ENCODE measurements around the gene EFHD2. TPM values are rescaled to one million over a fixed set of nuclear protein-coding genes. Genes with fewer than 3 reads are reported as not detected.

EFHD2 gene, protein sequence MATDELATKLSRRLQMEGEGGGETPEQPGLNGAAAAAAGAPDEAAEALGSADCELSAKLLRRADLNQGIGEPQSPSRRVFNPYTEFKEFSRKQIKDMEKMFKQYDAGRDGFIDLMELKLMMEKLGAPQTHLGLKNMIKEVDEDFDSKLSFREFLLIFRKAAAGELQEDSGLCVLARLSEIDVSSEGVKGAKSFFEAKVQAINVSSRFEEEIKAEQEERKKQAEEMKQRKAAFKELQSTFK
- total RNA-seq = 22.4 and 23.0 TPM in 2 replicates
- long read RNA-seq = 0 reads

- DNase-seq (ENCODE audit: low read depth, low spot score) = peak; percentile 62
- no peaks in the 10 kb centered on the region for H3K36me3 Mint-ChIP-seq (ENCODE audit: low read depth)
- no peaks in the 10 kb centered on the region for H3K9me3 Mint-ChIP-seq
- H3K4me1 Mint-ChIP-seq = peaks cover 21% of the 10 kb centered on the region
- peaks cover 13% of the 10 kb centered on the region for H3K27me3 Mint-ChIP-seq (ENCODE audit: low read depth)
- peak within 1 kb of the TSS; percentile 94 for H3K27ac Mint-ChIP-seq (ENCODE audit: unreplicated experiment)
- H3K4me3 Mint-ChIP-seq = peak within 1 kb of the TSS; percentile 92
- TF ChIP-seq, protein P1, sequence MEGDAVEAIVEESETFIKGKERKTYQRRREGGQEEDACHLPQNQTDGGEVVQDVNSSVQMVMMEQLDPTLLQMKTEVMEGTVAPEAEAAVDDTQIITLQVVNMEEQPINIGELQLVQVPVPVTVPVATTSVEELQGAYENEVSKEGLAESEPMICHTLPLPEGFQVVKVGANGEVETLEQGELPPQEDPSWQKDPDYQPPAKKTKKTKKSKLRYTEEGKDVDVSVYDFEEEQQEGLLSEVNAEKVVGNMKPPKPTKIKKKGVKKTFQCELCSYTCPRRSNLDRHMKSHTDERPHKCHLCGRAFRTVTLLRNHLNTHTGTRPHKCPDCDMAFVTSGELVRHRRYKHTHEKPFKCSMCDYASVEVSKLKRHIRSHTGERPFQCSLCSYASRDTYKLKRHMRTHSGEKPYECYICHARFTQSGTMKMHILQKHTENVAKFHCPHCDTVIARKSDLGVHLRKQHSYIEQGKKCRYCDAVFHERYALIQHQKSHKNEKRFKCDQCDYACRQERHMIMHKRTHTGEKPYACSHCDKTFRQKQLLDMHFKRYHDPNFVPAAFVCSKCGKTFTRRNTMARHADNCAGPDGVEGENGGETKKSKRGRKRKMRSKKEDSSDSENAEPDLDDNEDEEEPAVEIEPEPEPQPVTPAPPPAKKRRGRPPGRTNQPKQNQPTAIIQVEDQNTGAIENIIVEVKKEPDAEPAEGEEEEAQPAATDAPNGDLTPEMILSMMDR (conservative IDR thresholded peaks at IDR 0.05) = no peak
Observed at GRCh38 chr1:15409388-15410222, at the start of gene EFHD2. Gene EFHD2, plus strand, starts transcription at chr1:15409888. Its CDS starts 84 bp downstream, at chr1:15409972.

- H3K36me3 Mint-ChIP-seq (ENCODE audit: low read depth) = no peaks in the 10 kb centered on the region
- no peak overlapping the region for H3K4me3 Mint-ChIP-seq
- TF ChIP-seq, protein P1 (conservative IDR thresholded peaks at IDR 0.05) = no peak
- H3K4me1 Mint-ChIP-seq = peaks cover 51% of the 10 kb centered on the region
- peak overlapping the region; percentile 10 for H3K27ac Mint-ChIP-seq (ENCODE audit: unreplicated experiment)
- H3K27me3 Mint-ChIP-seq (ENCODE audit: low read depth) = no peaks in the 10 kb centered on the region
- peaks cover 3% of the 10 kb centered on the region for H3K9me3 Mint-ChIP-seq
- DNase-seq (ENCODE audit: low read depth, low spot score) = peak; percentile 10
Observed at GRCh38 chr1:15360700-15361099, 49.0 kb upstream of the EFHD2 start.

GRCh38 chr1:15362096-15362736, 47.5 kb upstream of the EFHD2 start:
- no peaks in the 10 kb centered on the region for H3K36me3 Mint-ChIP-seq (ENCODE audit: low read depth)
- no peaks in the 10 kb centered on the region for H3K27me3 Mint-ChIP-seq (ENCODE audit: low read depth)
- TF ChIP-seq, protein P1 (conservative IDR thresholded peaks at IDR 0.05) = no peak
- no peak for DNase-seq (ENCODE audit: low read depth, low spot score)
- peaks cover 54% of the 10 kb centered on the region for H3K4me1 Mint-ChIP-seq
- H3K9me3 Mint-ChIP-seq = peaks cover 3% of the 10 kb centered on the region
- no peak overlapping the region for H3K4me3 Mint-ChIP-seq
- no peak overlapping the region for H3K27ac Mint-ChIP-seq (ENCODE audit: unreplicated experiment)

DNA sequence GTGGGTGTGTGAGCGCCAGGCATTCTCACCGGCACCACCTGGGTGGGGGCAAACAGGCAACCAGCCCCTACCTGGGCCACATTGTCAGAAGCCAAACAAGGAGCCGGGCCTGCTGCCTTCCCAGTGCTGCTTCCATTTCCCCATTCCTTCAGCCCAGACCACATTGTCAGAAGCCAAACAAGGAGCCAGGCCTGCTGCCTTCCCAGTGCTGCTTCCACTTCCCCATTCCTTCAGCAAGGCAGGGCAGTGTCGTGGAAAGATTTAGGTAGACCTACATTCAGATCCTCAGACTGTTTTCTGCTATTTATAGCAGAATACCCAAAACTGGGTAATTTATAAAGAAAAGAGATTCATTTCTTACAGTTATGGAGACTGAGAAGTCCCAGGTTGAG, 47.0 kb upstream of the EFHD2 start:
- H3K36me3 Mint-ChIP-seq (ENCODE audit: low read depth) = no peaks in the 10 kb centered on the region
- H3K4me1 Mint-ChIP-seq = peaks cover 54% of the 10 kb centered on the region
- no peak overlapping the region for H3K27ac Mint-ChIP-seq (ENCODE audit: unreplicated experiment)
- TF ChIP-seq, protein P1 (conservative IDR thresholded peaks at IDR 0.05) = no peak
- peaks cover 3% of the 10 kb centered on the region for H3K9me3 Mint-ChIP-seq
- no peak for DNase-seq (ENCODE audit: low read depth, low spot score)
- no peaks in the 10 kb centered on the region for H3K27me3 Mint-ChIP-seq (ENCODE audit: low read depth)
- H3K4me3 Mint-ChIP-seq = no peak overlapping the region

- Mint-ChIP-seq H3K4me3 (no peak overlapping the region), H3K27ac (ENCODE audit: unreplicated experiment) (no peak overlapping the region), H3K27me3 (ENCODE audit: low read depth) (no peaks in the 10 kb centered on the region), H3K36me3 (ENCODE audit: low read depth) (no peaks in the 10 kb centered on the region), H3K9me3 (no peaks in the 10 kb centered on the region), H3K4me1 (peaks cover 48% of the 10 kb centered on the region)
- TF ChIP-seq, protein P1 (conservative IDR thresholded peaks at IDR 0.05) = no peak
- no peak for DNase-seq (ENCODE audit: low read depth, low spot score)
Observed at GRCh38 chr1:15364740-15365139, 44.9 kb upstream of the EFHD2 start.
